ENCODE results near the gene BHMT2. TPM values are rescaled to one million over a fixed set of nuclear protein-coding genes. Genes with fewer than 3 reads are reported as not detected.

The BHMT2 gene
- total and polyA plus RNA-seq, 2 of the 13 experiments (the other 11 are each of a cell fraction or from before 2014, with no cell fraction given): 13.8 to 18.8 TPM

DNA sequence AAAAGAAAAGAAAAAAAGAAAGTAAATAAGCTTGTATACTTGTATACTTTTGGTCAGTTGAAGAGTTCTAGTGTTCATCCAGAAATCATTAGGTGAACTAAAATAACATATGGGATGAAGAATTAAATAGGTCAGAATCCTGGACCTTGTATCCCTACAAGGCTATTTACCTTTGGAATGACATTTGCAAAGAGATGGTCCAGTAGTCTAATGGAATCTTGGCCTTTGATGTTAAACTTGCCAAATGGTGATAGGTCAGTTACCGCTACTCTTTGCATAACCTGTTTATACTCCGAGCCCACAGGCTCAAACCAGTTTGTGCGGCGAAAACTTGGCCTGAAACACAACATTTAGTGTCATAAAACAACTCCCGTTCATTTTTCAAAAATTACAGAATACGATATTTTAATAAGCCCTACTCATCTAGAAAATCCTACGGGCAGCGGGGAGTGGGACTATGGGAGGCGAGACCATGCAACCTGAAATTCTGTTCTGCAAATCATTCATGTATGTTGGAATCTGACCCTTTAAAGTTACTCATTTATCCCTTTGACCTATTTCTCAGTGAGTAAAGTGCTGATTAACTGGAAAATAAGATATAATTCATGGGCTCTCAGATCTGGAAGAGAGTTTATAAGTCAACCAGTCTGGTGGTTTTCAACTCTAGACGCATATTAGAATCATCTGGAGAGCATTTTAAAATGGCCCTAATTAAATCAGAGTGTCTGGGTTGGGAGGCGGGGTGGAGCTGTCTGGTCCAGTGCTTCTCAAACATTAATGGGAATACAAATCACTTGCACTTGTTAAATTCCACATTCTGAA is 38.7 kb upstream of the BHMT2 start (continued):
- TF ChIP-seq JDP2 (CRISPR knock-in tag; IDR thresholded peaks at IDR 0.05; ENCODE audit: borderline replicate concordance) (no peak), BRCA1 (CRISPR knock-in tag; IDR thresholded peaks at IDR 0.05) (0 out of 2 replicates have a peak, but pooled peaks have one; percentile 27), SMC3 (IDR thresholded peaks at IDR 0.05; ENCODE audit: low read length) (no peak), SALL1 (CRISPR knock-in tag; IDR thresholded peaks at IDR 0.05) (peak; percentile 29; the same call in 1 of the 2 replicates), ZNF292 (CRISPR knock-in tag; IDR thresholded peaks at IDR 0.05; ENCODE audit: borderline replicate concordance, low read depth) (no peak)
- TF ChIP-seq, protein P1, sequence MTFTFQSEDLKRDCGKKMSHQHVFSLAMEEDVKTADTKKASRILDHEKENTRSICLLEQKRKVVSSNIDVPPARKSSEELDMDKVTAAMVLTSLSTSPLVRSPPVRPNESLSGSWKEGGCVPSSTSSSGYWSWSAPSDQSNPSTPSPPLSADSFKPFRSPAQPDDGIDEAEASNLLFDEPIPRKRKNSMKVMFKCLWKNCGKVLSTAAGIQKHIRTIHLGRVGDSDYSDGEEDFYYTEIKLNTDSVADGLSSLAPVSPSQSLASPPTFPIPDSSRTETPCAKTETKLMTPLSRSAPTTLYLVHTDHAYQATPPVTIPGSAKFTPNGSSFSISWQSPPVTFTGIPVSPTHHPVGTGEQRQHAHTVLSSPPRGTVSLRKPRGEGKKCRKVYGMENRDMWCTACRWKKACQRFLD (CRISPR knock-in tag; IDR thresholded peaks at IDR 0.05; ENCODE audit: borderline replicate concordance): no peak

- TF ChIP-seq ZNF274 (CRISPR knock-in tag; IDR thresholded peaks at IDR 0.05) (no peak), POLR2A (IDR thresholded peaks at IDR 0.05; ENCODE audit: insufficient read depth in 1 of 2, low read depth in 2 of 2, low read length in 2 of 2) (0 out of 4 replicates have a peak, but pooled peaks of 1 of the 2 experiments have one; percentile 15), ZNF660 (CRISPR knock-in tag; IDR thresholded peaks at IDR 0.05; ENCODE audit: borderline replicate concordance, low read depth) (no peak), TGIF2 (CRISPR knock-in tag; IDR thresholded peaks at IDR 0.05) (no peak), ZNF317 (CRISPR knock-in tag; IDR thresholded peaks at IDR 0.05) (0 out of 2 replicates have a peak, but pooled peaks have one; percentile 39), SOX13 (IDR thresholded peaks at IDR 0.05) (no peak), SOX13 (CRISPR knock-in tag; conservative IDR thresholded peaks at IDR 0.05 in 1 of 2, IDR thresholded peaks at IDR 0.05 in 1 of 2) (no peak), MYC (CRISPR knock-in tag; IDR thresholded peaks at IDR 0.05; ENCODE audit: borderline replicate concordance) (no peak), KDM5A (IDR thresholded peaks at IDR 0.05; ENCODE audit: borderline replicate concordance, low read length) (peak; percentile 11; the same call in 1 of the 2 replicates)
- TF ChIP-seq, protein P2, sequence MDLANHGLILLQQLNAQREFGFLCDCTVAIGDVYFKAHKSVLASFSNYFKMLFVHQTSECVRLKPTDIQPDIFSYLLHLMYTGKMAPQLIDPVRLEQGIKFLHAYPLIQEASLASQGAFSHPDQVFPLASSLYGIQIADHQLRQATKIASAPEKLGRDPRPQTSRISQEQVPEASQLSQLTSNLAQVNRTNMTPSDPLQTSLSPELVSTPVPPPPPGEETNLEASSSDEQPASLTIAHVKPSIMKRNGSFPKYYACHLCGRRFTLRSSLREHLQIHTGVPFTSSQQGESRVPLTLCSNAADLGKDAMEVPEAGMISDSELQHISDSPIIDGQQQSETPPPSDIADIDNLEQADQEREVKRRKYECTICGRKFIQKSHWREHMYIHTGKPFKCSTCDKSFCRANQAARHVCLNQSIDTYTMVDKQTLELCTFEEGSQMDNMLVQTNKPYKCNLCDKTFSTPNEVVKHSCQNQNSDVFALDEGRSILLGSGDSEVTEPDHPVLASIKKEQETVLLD (CRISPR knock-in tag; IDR thresholded peaks at IDR 0.05; ENCODE audit: low read depth): no peak
- TF ChIP-seq, protein P3, sequence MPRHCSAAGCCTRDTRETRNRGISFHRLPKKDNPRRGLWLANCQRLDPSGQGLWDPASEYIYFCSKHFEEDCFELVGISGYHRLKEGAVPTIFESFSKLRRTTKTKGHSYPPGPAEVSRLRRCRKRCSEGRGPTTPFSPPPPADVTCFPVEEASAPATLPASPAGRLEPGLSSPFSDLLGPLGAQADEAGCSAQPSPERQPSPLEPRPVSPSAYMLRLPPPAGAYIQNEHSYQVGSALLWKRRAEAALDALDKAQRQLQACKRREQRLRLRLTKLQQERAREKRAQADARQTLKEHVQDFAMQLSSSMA (CRISPR knock-in tag; IDR thresholded peaks at IDR 0.05): no peak
- H3K4me1 ChIP-seq (ENCODE audit: insufficient read depth, low read length): peaks cover 29% of the 10 kb centered on the region
- H3K27me3 ChIP-seq (ENCODE audit: control insufficient read depth in 1 of 2, insufficient read depth in 2 of 2, low read length in 2 of 2): no peaks in the 10 kb centered on the region
- H3K9me3 ChIP-seq (ENCODE audit: low read length): no peaks in the 10 kb centered on the region
- WGBS (ENCODE audit: low lambda C conversion rate): 25% methylated on average over 1 of the region's 1 CpG
- H3K27ac ChIP-seq (ENCODE audit: extremely low read length, insufficient read depth, low read length): peak overlapping the region; percentile 95
- H3K4me3 ChIP-seq (replicated peaks in 1 of 3; ENCODE audit: insufficient read depth in 1 of 3, low read depth in 2 of 3, low read length in 3 of 3): peak overlapping the region; percentile 18 to 57 (median 43); a peak in 5 of 6 replicates
- POLR2A ChIA-PET: no interaction called here
- CTCF ChIA-PET (ENCODE audit: low intra/inter-chr PET ratio, low total read pairs): no interaction called here
- DNase-seq (ENCODE audit: low spot score) (peak; percentile 10), FAIRE-seq (no peak), ATAC-seq (no peak; the same call in 2 of the 3 replicates)
- H2AFZ ChIP-seq (ENCODE audit: low read length): no peak overlapping the region
- peak overlapping the region; percentile 68 for H3K9ac ChIP-seq (ENCODE audit: insufficient read depth, low read depth, low read length)
- intact Hi-C loops (cut with micrococcal nuclease; ENCODE audit: unreplicated experiment): loop anchor here (2.0 kb wide), 1 partner anchor 37 kb away; the partner anchor contains the start of genes BHMT2 and DMGDH
- no peaks in the 10 kb centered on the region for H3K79me2 ChIP-seq (ENCODE audit: insufficient read depth, low read length)
- in situ Hi-C loops (cut with HindIII; ENCODE audit: extremely low pct_ligation_motif_present, low pct_unique_long_range_greater_than_20kb): no loop called here
- H4K20me1 ChIP-seq (ENCODE audit: insufficient read depth, low read length): no peaks in the 10 kb centered on the region
- BruUV-seq (replicated peaks): no TSS peak
- peak overlapping the region; percentile 76 for H3K4me2 ChIP-seq (ENCODE audit: low read depth, low read length)
- no peaks in the 10 kb centered on the region for H3K36me3 ChIP-seq (replicated peaks in 1 of 2; ENCODE audit: control insufficient read depth in 1 of 2, insufficient read depth in 2 of 2, low read length in 2 of 2)
Measured at GRCh38 chr5:79031485-79031867, 38.1 kb upstream of the BHMT2 start.
